Fibroblast of peridontal ligament (primary cell): ENCODE data around the gene SPOCK2.
A peak's percentile ranks its signal among the peaks of the same experiment; 100 is the strongest.

Source experiments
- DNase-seq: peaks from one replicate; pipeline ENCODE4 v3.0.0-alpha.2; 2010; ENCODE audit errors: extremely low read depth

Gene SPOCK2

GRCh38 chr10:72073708-72074573 is 14.4 kb downstream of the SPOCK2 start:
- no peak for DNase-seq

GRCh38 chr10:72072639-72073038 is 15.7 kb downstream of the SPOCK2 start:
- DNase-seq, result no peak

- DNase-seq, result no peak
Observed at GRCh38 chr10:72072046-72072445, 16.3 kb downstream of the SPOCK2 start.

GRCh38 chr10:72069751-72070526 is 18.4 kb downstream of the SPOCK2 start:
- DNase-seq, result no peak

GRCh38 chr10:72068901-72069446 is 19.4 kb downstream of the SPOCK2 start:
- no peak for DNase-seq

GRCh38 chr10:72068126-72068765 is 20.1 kb downstream of the SPOCK2 start:
- no peak for DNase-seq

GRCh38 chr10:72067463-72068125 is 20.8 kb downstream of the SPOCK2 start:
- DNase-seq, result no peak

- no peak for DNase-seq
Observed at GRCh38 chr10:72066318-72067284, 21.8 kb downstream of the SPOCK2 start.

- no peak for DNase-seq
Observed at GRCh38 chr10:72065439-72066025, 22.8 kb downstream of the SPOCK2 start.

GRCh38 chr10:72063703-72064391 is 24.5 kb downstream of the SPOCK2 start:
- DNase-seq, result no peak

- DNase-seq, result no peak
Observed at GRCh38 chr10:72062832-72063702, 25.3 kb downstream of the SPOCK2 start.

GRCh38 chr10:72062382-72062781 is 26.0 kb downstream of the SPOCK2 start:
- no peak for DNase-seq

- no peak for DNase-seq
Observed at GRCh38 chr10:72061930-72062329, 26.4 kb downstream of the SPOCK2 start.

- DNase-seq, result no peak
Observed at GRCh38 chr10:72061491-72061890, 26.9 kb downstream of the SPOCK2 start.

- DNase-seq, result no peak
Observed at GRCh38 chr10:72059843-72060822, 28.2 kb downstream of the SPOCK2 start.

- DNase-seq, result peak; percentile 14
Observed at GRCh38 chr10:72058989-72059842, 29.1 kb downstream of the SPOCK2 start.
